ENCODE measurements around the gene ACAD10.
"Not testable (repeated sequence)": the region's sequence is repeated elsewhere in the genome, so short reads cannot be mapped to it uniquely, and the experiment has no call there.

Gene ACAD10

GRCh38 chr12:111706145-111706544 is 20.3 kb downstream of the ACAD10 start:
- Histone ChIP-seq H3K4ac (ENCODE audit: low read depth, low read length) (no peak overlapping the region), H3K79me2 (ENCODE audit: control insufficient read depth, insufficient read depth, low read length) (no peaks in the 10 kb centered on the region), H3K27me3 (ENCODE audit: insufficient read depth, low read length, poor library complexity) (no peaks in the 10 kb centered on the region), H3K27ac (ENCODE audit: low read depth, low read length) (no peak overlapping the region), H2AK5ac (ENCODE audit: low read length) (no peak overlapping the region), H3K4me3 (ENCODE audit: low read length) (no peak overlapping the region), H2BK120ac (ENCODE audit: low read depth, low read length) (no peak overlapping the region), H4K5ac (ENCODE audit: low read length) (no peak overlapping the region), H3K79me1 (ENCODE audit: low read length) (no peaks in the 10 kb centered on the region), H3K56ac (ENCODE audit: low read length) (no peak overlapping the region), H3K4me2 (ENCODE audit: low read length) (no peak overlapping the region), H3K36me3 (ENCODE audit: control insufficient read depth, insufficient read depth, low read length) (no peaks in the 10 kb centered on the region), H3K9ac (ENCODE audit: low read length) (no peak overlapping the region), H2BK15ac (replicated peaks; ENCODE audit: low read depth) (no peak overlapping the region), H3K18ac (ENCODE audit: low read length) (no peak overlapping the region), H3K4me1 (ENCODE audit: control insufficient read depth, low read depth, low read length) (no peaks in the 10 kb centered on the region), H3K23ac (ENCODE audit: low read length) (no peak overlapping the region), H4K8ac (ENCODE audit: low read depth, low read length) (no peak overlapping the region), H2BK5ac (ENCODE audit: low read length) (no peak overlapping the region)
- no CpG with 5 or more reads among the region's 6 CpGs for WGBS (ENCODE audit: extremely low coverage, insufficient coverage, low lambda C conversion rate)
- DNase-seq, result no peak

- Histone ChIP-seq H2BK5ac (ENCODE audit: low read length) (no peak overlapping the region), H3K36me3 (ENCODE audit: control insufficient read depth, insufficient read depth, low read length) (no peaks in the 10 kb centered on the region), H3K4me3 (ENCODE audit: low read length) (no peak overlapping the region), H2BK120ac (ENCODE audit: low read depth, low read length) (no peak overlapping the region), H3K9ac (ENCODE audit: low read length) (no peak overlapping the region), H3K79me2 (ENCODE audit: control insufficient read depth, insufficient read depth, low read length) (no peaks in the 10 kb centered on the region), H3K23ac (ENCODE audit: low read length) (no peak overlapping the region), H3K56ac (ENCODE audit: low read length) (no peak overlapping the region), H3K79me1 (ENCODE audit: low read length) (no peaks in the 10 kb centered on the region), H3K4me2 (ENCODE audit: low read length) (no peak overlapping the region), H3K27ac (ENCODE audit: low read depth, low read length) (no peak overlapping the region), H2AK5ac (ENCODE audit: low read length) (no peak overlapping the region), H3K4me1 (ENCODE audit: control insufficient read depth, low read depth, low read length) (no peaks in the 10 kb centered on the region), H4K8ac (ENCODE audit: low read depth, low read length) (no peak overlapping the region), H3K18ac (ENCODE audit: low read length) (no peak overlapping the region), H3K27me3 (ENCODE audit: insufficient read depth, low read length, poor library complexity) (no peaks in the 10 kb centered on the region), H3K4ac (ENCODE audit: low read depth, low read length) (no peak overlapping the region), H4K5ac (ENCODE audit: low read length) (no peak overlapping the region), H2BK15ac (replicated peaks; ENCODE audit: low read depth) (no peak overlapping the region)
- no peak for DNase-seq
- WGBS (ENCODE audit: extremely low coverage, insufficient coverage, low lambda C conversion rate), result no CpG with 5 or more reads among the region's 4 CpGs
These were observed 29.4 kb downstream of the ACAD10 start for GRCh38 chr12:111715279-111715678.

GRCh38 chr12:111719316-111719715 is 33.5 kb downstream of the ACAD10 start:
- not testable (repeated sequence) for H3K18ac ChIP-seq (ENCODE audit: low read length); H3K79me2 ChIP-seq (ENCODE audit: control insufficient read depth, insufficient read depth, low read length); H2BK15ac ChIP-seq (replicated peaks; ENCODE audit: low read depth); H3K56ac ChIP-seq (ENCODE audit: low read length); H3K27me3 ChIP-seq (ENCODE audit: insufficient read depth, low read length, poor library complexity); H3K4ac ChIP-seq (ENCODE audit: low read depth, low read length); H2AK5ac ChIP-seq (ENCODE audit: low read length); H2BK5ac ChIP-seq (ENCODE audit: low read length); H3K79me1 ChIP-seq (ENCODE audit: low read length); H3K23ac ChIP-seq (ENCODE audit: low read length); H4K8ac ChIP-seq (ENCODE audit: low read depth, low read length); H3K9ac ChIP-seq (ENCODE audit: low read length); H2BK120ac ChIP-seq (ENCODE audit: low read depth, low read length); H3K4me1 ChIP-seq (ENCODE audit: control insufficient read depth, low read depth, low read length); H3K4me3 ChIP-seq (ENCODE audit: low read length); H3K27ac ChIP-seq (ENCODE audit: low read depth, low read length); H4K5ac ChIP-seq (ENCODE audit: low read length); H3K36me3 ChIP-seq (ENCODE audit: control insufficient read depth, insufficient read depth, low read length); H3K4me2 ChIP-seq (ENCODE audit: low read length); DNase-seq
- WGBS (ENCODE audit: extremely low coverage, insufficient coverage, low lambda C conversion rate), result no CpG with 5 or more reads among the region's 10 CpGs

GRCh38 chr12:111720457-111720856 is 34.6 kb downstream of the ACAD10 start:
- H3K56ac ChIP-seq (ENCODE audit: low read length), result no peak overlapping the region
- H4K5ac ChIP-seq (ENCODE audit: low read length), result no peak overlapping the region
- H3K79me1 ChIP-seq (ENCODE audit: low read length), result no peaks in the 10 kb centered on the region
- no peak for DNase-seq
- no peak overlapping the region for H3K4ac ChIP-seq (ENCODE audit: low read depth, low read length)
- H3K18ac ChIP-seq (ENCODE audit: low read length), result no peak overlapping the region
- H3K23ac ChIP-seq (ENCODE audit: low read length), result no peak overlapping the region
- H3K9ac ChIP-seq (ENCODE audit: low read length), result no peak overlapping the region
- no peak overlapping the region for H2BK15ac ChIP-seq (replicated peaks; ENCODE audit: low read depth)
- no peak overlapping the region for H3K27ac ChIP-seq (ENCODE audit: low read depth, low read length)
- no peaks in the 10 kb centered on the region for H3K27me3 ChIP-seq (ENCODE audit: insufficient read depth, low read length, poor library complexity)
- no peak overlapping the region for H2BK5ac ChIP-seq (ENCODE audit: low read length)
- no peak overlapping the region for H2AK5ac ChIP-seq (ENCODE audit: low read length)
- no CpG with 5 or more reads among the region's 6 CpGs for WGBS (ENCODE audit: extremely low coverage, insufficient coverage, low lambda C conversion rate)
- H3K4me2 ChIP-seq (ENCODE audit: low read length), result no peak overlapping the region
- no peaks in the 10 kb centered on the region for H3K4me1 ChIP-seq (ENCODE audit: control insufficient read depth, low read depth, low read length)
- no peak overlapping the region for H2BK120ac ChIP-seq (ENCODE audit: low read depth, low read length)
- no peaks in the 10 kb centered on the region for H3K79me2 ChIP-seq (ENCODE audit: control insufficient read depth, insufficient read depth, low read length)
- H3K4me3 ChIP-seq (ENCODE audit: low read length), result no peak overlapping the region
- H3K36me3 ChIP-seq (ENCODE audit: control insufficient read depth, insufficient read depth, low read length), result no peaks in the 10 kb centered on the region
- H4K8ac ChIP-seq (ENCODE audit: low read depth, low read length), result no peak overlapping the region

GRCh38 chr12:111723646-111724360 is 38.0 kb downstream of the ACAD10 start:
- H3K56ac ChIP-seq (ENCODE audit: low read length); H3K18ac ChIP-seq (ENCODE audit: low read length); H3K4me1 ChIP-seq (ENCODE audit: control insufficient read depth, low read depth, low read length); H4K8ac ChIP-seq (ENCODE audit: low read depth, low read length); H3K79me1 ChIP-seq (ENCODE audit: low read length); H2AK5ac ChIP-seq (ENCODE audit: low read length); DNase-seq; H3K4me3 ChIP-seq (ENCODE audit: low read length); H3K23ac ChIP-seq (ENCODE audit: low read length); H4K5ac ChIP-seq (ENCODE audit: low read length); H2BK120ac ChIP-seq (ENCODE audit: low read depth, low read length); H3K27ac ChIP-seq (ENCODE audit: low read depth, low read length); H2BK15ac ChIP-seq (replicated peaks; ENCODE audit: low read depth); H3K36me3 ChIP-seq (ENCODE audit: control insufficient read depth, insufficient read depth, low read length); H3K9ac ChIP-seq (ENCODE audit: low read length); H2BK5ac ChIP-seq (ENCODE audit: low read length); H3K79me2 ChIP-seq (ENCODE audit: control insufficient read depth, insufficient read depth, low read length); H3K4me2 ChIP-seq (ENCODE audit: low read length); H3K4ac ChIP-seq (ENCODE audit: low read depth, low read length); H3K27me3 ChIP-seq (ENCODE audit: insufficient read depth, low read length, poor library complexity): not testable (repeated sequence)
- no CpG with 5 or more reads among the region's 46 CpGs for WGBS (ENCODE audit: extremely low coverage, insufficient coverage, low lambda C conversion rate)

- Histone ChIP-seq H2BK15ac (replicated peaks; ENCODE audit: low read depth) (no peak overlapping the region), H3K9ac (ENCODE audit: low read length) (no peak overlapping the region), H3K27ac (ENCODE audit: low read depth, low read length) (no peak overlapping the region), H3K18ac (ENCODE audit: low read length) (no peak overlapping the region), H3K36me3 (ENCODE audit: control insufficient read depth, insufficient read depth, low read length) (no peaks in the 10 kb centered on the region), H3K4me2 (ENCODE audit: low read length) (no peak overlapping the region), H2BK5ac (ENCODE audit: low read length) (no peak overlapping the region), H3K79me1 (ENCODE audit: low read length) (no peaks in the 10 kb centered on the region), H3K4me1 (ENCODE audit: control insufficient read depth, low read depth, low read length) (no peaks in the 10 kb centered on the region), H3K79me2 (ENCODE audit: control insufficient read depth, insufficient read depth, low read length) (no peaks in the 10 kb centered on the region), H3K56ac (ENCODE audit: low read length) (no peak overlapping the region), H4K5ac (ENCODE audit: low read length) (no peak overlapping the region), H4K8ac (ENCODE audit: low read depth, low read length) (no peak overlapping the region), H3K27me3 (ENCODE audit: insufficient read depth, low read length, poor library complexity) (no peaks in the 10 kb centered on the region), H3K23ac (ENCODE audit: low read length) (no peak overlapping the region), H3K4me3 (ENCODE audit: low read length) (no peak overlapping the region), H2BK120ac (ENCODE audit: low read depth, low read length) (no peak overlapping the region), H3K4ac (ENCODE audit: low read depth, low read length) (no peak overlapping the region), H2AK5ac (ENCODE audit: low read length) (no peak overlapping the region)
- DNase-seq, result no peak
- no CpG with 5 or more reads among the region's 2 CpGs for WGBS (ENCODE audit: extremely low coverage, insufficient coverage, low lambda C conversion rate)
These were observed 42.9 kb downstream of the ACAD10 start for GRCh38 chr12:111728795-111729194.

Measured in mesendoderm (in vitro differentiated cells).